ENCODE results near the gene CLGN. TPM values are rescaled to one million over a fixed set of nuclear protein-coding genes. Genes with fewer than 3 reads are reported as not detected.
A peak's percentile ranks its signal among the peaks of the same experiment; 100 is the strongest.

CLGN gene
- polyA plus RNA-seq, 12 donors: 1.7 to 3.2 (median 2.6) TPM; not detected in 2

GRCh38 chr4:140388015-140388414 lies 39.4 kb downstream of the CLGN start:
- DNase-seq: no peak

GRCh38 chr4:140382732-140383131 lies 44.7 kb downstream of the CLGN start:
- no peak for DNase-seq

- no peak for DNase-seq
Observed at GRCh38 chr4:140374130-140374477, 53.3 kb downstream of the CLGN start.

- peak; percentile 99 for DNase-seq
Observed at GRCh38 chr4:140373328-140374129, 53.9 kb downstream of the CLGN start, which contains the start of gene SCOC. Gene SCOC, plus strand, starts transcription at chr4:140373646. Its CDS starts 5,525 bp downstream, at chr4:140379171.

GRCh38 chr4:140372751-140373327 lies 54.6 kb downstream of the CLGN start:
- DNase-seq: no peak

GRCh38 chr4:140368686-140369085 lies 58.8 kb downstream of the CLGN start:
- DNase-seq: no peak

- DNase-seq: no peak
Observed at GRCh38 chr4:140367738-140368137, 59.7 kb downstream of the CLGN start.

- DNase-seq: no peak
Observed at GRCh38 chr4:140363558-140363957, 63.9 kb downstream of the CLGN start.

GRCh38 chr4:140363051-140363450 lies 64.4 kb downstream of the CLGN start:
- DNase-seq: no peak

- DNase-seq: no peak
Observed at GRCh38 chr4:140361099-140361498, 66.3 kb downstream of the CLGN start.

GRCh38 chr4:140359562-140360427 lies 67.7 kb downstream of the CLGN start:
- peak; percentile 52 for DNase-seq

GRCh38 chr4:140358281-140358680 lies 69.2 kb downstream of the CLGN start:
- DNase-seq: no peak

GRCh38 chr4:140357868-140358267 lies 69.6 kb downstream of the CLGN start:
- DNase-seq: no peak

- DNase-seq: no peak
Observed at GRCh38 chr4:140355288-140355687, 72.2 kb downstream of the CLGN start.

GRCh38 chr4:140353786-140354185 lies 73.7 kb downstream of the CLGN start:
- DNase-seq: no peak

- DNase-seq: no peak
Observed at GRCh38 chr4:140351093-140352075, 76.1 kb downstream of the CLGN start.

- no peak for DNase-seq
Observed at GRCh38 chr4:140349816-140350215, 77.6 kb downstream of the CLGN start.

- DNase-seq: no peak
Observed at GRCh38 chr4:140346136-140346535, 81.3 kb downstream of the CLGN start.

GRCh38 chr4:140344621-140345020 lies 82.8 kb downstream of the CLGN start:
- no peak for DNase-seq

- DNase-seq: no peak
Observed at GRCh38 chr4:140344101-140344500, 83.3 kb downstream of the CLGN start.

GRCh38 chr4:140343303-140343702 lies 84.1 kb downstream of the CLGN start:
- no peak for DNase-seq

Data from muscle of arm (tissue), 12 donors.